Smooth muscle cell of the brain vasculature (primary cell): ENCODE data around the gene RCOR1.
"Not testable (repeated sequence)": the region's sequence is repeated elsewhere in the genome, so short reads cannot be mapped to it uniquely, and the experiment has no call there.

ENCODE experiments used
- DNase-seq: peaks from one replicate; pipeline ENCODE4 v3.0.0-alpha.2; 2012; ENCODE audit warnings: low read depth, low spot score

Gene RCOR1

GRCh38 chr14:102749393-102750305 is 157.2 kb downstream of the RCOR1 start:
- DNase-seq = no peak

DNA sequence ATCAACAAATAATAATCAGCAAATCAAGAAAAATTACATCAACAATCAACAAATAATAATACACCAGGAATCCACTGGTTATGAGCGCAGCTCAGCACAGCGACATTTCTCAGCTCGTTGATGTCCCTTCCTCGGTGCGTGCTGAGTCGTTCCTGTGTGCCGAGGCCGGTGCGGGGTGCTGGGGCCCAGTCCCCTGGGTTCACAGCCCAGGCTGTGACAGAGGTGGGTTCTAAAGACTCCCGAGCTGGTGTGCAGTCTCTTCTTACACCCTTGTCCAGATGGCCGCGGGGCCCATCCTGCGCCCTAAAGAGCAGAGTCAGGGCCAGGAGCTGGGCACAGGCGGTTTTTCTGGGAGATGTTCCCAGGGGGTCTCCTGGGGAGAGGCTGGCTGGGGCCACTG is 157.9 kb downstream of the RCOR1 start:
- no peak for DNase-seq

- no peak for DNase-seq
Measured at GRCh38 chr14:102751088-102751487, 158.6 kb downstream of the RCOR1 start.

- no peak for DNase-seq
Measured at GRCh38 chr14:102752239-102752847, 159.9 kb downstream of the RCOR1 start.

DNA sequence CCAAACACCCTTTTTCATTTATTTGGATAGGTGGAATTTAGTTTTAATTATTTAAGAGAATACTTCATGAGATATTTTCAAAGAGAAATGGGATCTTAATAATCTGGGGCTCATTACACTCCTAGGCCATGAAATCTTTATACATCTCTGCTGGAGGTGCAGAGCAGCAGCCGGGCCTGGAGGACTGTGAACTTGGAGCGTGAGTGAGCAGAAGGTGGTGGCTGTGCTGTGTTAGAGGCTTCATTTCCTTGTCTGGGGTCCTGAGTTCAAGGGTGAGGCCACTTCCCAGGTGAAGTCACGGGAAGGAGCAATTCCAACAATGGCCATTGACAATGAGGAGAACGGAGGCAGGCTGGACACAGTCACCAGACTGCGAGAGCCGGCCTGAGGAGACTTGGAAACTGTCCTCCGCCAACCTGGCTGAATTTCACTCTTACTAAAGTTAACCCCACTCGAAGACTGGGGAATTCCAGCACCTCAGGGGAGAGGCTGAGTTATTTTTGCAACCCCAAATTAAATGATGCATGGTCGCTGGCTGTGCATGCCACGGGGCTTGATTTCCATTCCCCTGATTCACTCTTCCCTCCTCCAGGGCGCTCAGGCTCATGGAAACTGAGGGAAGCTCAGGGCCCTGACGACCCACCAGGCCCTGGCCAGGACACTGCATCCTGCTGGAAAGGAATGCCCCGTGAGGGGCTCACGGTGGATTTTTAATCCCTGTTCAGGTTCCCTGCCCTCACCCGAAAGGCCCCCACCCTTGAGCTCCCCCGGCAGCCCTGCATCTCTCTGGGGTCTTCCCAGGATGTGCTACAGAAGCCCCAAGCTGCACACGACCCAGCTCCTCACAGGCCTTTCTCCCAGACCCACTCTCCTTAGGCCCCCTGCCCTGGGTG is 162.2 kb downstream of the RCOR1 start:
- no peak for DNase-seq

DNA sequence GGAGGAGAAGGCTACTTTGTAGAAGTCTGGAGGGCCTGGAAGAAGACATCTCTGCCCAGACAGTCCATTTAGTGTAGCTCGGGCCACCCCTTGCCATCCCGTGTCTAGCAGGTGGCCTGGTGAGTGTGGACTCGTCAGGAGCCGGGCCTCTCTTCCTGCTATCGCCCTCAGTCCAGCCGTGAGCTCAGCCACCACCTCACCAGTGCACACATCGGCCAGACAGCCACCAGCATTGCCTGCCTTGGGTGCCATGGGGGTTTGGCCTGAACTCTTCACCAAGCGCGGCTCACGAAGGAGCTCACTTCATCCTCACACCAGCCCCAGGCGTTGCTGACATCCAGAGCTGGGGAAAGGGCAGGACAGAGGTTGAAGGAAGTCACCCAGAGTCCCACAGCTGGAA is 165.2 kb downstream of the RCOR1 start:
- DNase-seq = no peak

DNA sequence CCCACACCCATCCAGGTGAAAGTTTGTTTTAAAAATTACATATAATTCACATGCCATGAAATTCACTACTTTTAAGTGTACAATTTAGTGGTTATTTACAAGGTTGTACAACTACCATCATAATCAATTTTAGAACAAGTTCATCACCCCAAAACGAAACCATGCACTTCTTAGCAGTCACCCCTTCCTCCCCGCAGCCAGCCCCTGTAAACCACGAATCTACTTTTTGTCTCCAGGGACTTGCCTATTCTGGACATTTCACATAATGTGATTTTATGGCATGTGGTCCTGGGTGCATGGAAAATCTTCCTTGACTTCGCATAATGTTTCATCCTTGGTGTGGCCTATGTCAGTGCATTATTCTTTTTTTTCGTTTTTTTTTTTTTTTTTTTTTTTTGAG is 165.6 kb downstream of the RCOR1 start:
- DNase-seq = no peak

DNA sequence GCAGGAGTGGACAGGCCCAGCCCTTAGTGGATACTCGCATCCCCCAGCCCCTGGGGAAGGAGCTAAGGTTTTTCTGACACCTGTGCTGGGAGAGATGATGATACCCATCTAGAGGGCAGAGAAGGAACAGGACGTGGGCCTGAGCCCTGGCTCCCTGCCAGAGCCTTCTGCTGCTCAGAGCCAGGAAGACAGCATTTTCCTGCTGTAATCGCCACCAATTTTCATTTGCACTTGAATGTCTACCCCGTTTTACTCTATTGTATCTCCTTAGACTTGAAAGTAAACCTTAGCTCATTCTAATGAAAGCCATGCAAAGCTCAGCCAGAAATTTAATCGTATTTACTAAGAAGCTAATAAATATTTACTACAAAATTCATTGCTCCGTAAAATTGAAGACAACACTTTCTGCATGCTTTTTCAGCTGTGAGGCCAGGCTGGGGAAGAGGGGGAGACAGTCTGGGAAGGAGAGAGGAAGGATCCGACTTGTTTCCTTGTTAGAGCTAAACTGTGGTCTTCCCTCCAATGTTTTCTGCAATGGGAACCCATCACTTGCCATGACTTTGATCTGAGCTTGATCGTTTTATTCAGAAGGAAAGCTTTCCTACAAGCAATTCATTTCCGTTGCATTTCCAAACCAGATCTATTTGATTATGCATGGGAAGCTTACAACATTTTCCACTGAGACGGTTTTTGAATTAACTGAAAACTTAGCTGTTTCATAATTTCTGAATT is 167.2 kb downstream of the RCOR1 start:
- no peak for DNase-seq

DNA sequence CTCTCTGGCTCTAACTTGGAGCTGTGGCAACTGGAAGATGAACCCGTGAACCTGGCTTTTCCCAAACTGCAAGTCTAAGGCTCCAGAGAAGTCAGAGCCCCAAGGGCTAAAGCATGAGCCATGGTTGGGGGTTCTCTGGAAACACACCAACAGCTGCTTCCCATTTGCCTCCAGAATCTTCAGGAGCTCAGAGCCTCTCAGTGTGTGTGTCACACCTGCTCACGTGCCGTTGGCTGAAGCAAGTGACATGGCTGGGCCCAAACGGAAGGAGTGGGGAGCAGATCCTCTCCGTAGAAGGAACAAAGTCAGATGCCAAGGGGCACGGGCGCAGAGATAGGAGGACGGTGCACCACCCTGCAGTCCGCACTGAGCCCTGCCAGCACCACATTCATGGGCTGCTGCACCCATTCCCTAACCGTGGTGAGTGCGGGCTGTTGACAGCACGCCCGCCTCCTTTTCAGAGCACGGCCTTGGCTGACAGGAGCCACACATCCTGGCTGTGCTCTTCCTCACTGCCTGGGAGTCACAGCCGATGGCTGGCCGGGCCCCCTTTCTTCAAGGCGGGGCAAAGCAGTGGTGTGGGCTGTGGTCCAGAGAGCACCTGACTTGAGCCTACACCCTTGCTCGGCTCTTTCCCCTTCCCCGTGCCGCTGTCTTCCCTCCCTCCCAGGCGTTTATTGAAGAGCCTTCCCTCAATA is 168.2 kb downstream of the RCOR1 start:
- DNase-seq = no peak

DNA sequence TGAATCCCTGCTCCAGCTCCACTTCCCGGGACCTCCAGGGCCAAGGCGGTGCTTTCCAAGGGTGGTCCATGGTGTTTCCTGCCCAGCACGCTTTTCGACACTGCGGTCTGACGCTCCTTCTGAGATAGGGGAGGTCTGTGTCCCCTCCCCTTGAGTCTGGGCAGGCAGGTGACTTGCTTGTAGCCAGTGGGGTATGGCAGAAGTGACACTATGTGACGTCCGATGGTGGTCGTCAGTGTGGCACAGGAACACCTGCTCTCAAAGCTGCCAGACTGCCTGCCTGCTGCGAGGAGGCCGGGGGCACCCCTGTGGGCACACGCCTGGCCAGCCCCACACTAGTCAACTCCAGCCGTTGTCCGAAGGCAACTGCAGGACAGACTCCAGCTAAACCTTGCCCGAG is 168.8 kb downstream of the RCOR1 start:
- no peak for DNase-seq

GRCh38 chr14:102764220-102764671 is 171.8 kb downstream of the RCOR1 start:
- DNase-seq = no peak

DNA sequence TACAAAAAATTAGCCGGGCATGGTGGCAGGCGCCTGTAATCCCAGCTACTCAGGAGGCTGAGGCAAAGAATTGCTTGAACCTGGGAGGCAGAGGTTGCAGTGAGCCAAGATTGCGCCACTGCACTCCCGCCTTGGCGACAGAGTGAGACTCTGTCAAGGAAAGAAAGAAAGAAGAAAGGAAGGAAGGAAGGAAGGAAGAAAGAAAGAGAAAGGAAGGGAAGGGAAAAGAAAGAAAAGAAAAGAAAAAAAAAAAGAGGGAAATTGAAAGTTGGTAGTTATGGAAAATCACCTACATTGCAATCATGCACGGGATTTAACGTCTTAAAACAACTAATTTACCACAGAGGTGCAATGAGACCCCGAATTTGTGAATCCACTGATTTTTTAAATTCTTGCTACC is 173.3 kb downstream of the RCOR1 start:
- DNase-seq = not testable (repeated sequence)

DNA sequence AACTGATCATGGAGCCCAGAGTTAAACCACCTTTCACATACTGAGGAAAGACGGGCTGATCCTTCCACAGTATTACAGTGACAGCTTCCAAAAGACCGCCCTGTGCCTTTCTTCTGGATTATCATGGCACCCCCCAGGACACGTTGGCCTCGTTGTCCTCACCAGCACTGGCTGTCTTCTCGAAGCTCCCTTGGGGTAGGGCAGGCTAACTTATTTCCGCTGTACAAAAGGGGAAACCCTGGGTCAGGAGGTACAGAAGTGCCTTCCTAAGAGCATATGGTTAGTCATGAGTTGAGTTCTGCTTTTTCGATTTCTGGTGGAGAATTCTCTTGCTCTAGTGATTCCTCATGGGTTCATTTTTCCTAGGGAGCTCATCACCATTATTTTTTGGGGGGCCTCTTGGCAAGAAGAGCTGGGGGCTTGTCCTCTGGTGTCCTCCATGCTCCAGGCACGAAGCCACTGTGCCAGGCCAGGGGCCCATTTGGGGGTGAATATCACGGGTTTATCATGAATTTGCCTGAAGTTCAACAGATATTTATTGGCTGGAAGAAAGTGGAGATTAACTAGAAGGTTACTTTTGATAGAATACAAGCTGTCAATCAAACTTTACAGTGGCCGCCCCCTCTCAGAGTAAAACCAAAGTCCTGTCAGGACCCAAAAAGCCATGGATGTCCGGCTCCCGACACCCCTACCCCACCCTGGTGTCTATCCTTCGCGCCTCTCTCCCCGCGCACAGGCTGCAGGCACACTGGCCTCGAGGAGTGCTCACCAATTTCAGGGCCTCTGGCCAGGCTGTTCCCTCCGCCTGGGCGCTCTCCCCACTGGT is 176.0 kb downstream of the RCOR1 start:
- no peak for DNase-seq

GRCh38 chr14:102769049-102769327 is 176.5 kb downstream of the RCOR1 start:
- no peak for DNase-seq

GRCh38 chr14:102770147-102771123 is 178.0 kb downstream of the RCOR1 start:
- DNase-seq = no peak

GRCh38 chr14:102771144-102771543 is 178.7 kb downstream of the RCOR1 start:
- DNase-seq = no peak

- no peak for DNase-seq
Measured at GRCh38 chr14:102772781-102773570, 180.5 kb downstream of the RCOR1 start.
